Esophagus squamous epithelium (tissue), 4 donors: ENCODE data around the gene APOL1.

ENCODE experiments used
- POLR2A ChIP-seq, 4 donors: fragments of 450-650 bp; IDR thresholded peaks; one replicate each; pipeline ENCODE4 v1.6.1; 2017; ENCODE audit warnings: antibody characterized with exemption in 4 of 4, mild to moderate bottlenecking in 4 of 4, moderate library complexity in 3 of 4
- TF ChIP-seq, protein P1 (sequence below), 6 experiments: fragments of 450-650 bp in 4 of 6; fragments of 200-600 bp in 2 of 6; sonication (generic) in 2 of 6; IDR thresholded peaks; one replicate each; pipeline ENCODE4 v1.5.1; 2016 to 2019; ENCODE audit warnings: antibody characterized with exemption in 6 of 6, mild to moderate bottlenecking in 4 of 6, moderate library complexity in 4 of 6

- TF ChIP-seq, protein P1, sequence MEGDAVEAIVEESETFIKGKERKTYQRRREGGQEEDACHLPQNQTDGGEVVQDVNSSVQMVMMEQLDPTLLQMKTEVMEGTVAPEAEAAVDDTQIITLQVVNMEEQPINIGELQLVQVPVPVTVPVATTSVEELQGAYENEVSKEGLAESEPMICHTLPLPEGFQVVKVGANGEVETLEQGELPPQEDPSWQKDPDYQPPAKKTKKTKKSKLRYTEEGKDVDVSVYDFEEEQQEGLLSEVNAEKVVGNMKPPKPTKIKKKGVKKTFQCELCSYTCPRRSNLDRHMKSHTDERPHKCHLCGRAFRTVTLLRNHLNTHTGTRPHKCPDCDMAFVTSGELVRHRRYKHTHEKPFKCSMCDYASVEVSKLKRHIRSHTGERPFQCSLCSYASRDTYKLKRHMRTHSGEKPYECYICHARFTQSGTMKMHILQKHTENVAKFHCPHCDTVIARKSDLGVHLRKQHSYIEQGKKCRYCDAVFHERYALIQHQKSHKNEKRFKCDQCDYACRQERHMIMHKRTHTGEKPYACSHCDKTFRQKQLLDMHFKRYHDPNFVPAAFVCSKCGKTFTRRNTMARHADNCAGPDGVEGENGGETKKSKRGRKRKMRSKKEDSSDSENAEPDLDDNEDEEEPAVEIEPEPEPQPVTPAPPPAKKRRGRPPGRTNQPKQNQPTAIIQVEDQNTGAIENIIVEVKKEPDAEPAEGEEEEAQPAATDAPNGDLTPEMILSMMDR (IDR thresholded peaks at IDR 0.05): no peak
- TF ChIP-seq POLR2A (IDR thresholded peaks at IDR 0.05): no peak
Measured at GRCh38 chr22:36206255-36206654, 46.7 kb upstream of the APOL1 start.
